ENCODE measurements around the gene TIMM10B.

TIMM10B gene

DNA sequence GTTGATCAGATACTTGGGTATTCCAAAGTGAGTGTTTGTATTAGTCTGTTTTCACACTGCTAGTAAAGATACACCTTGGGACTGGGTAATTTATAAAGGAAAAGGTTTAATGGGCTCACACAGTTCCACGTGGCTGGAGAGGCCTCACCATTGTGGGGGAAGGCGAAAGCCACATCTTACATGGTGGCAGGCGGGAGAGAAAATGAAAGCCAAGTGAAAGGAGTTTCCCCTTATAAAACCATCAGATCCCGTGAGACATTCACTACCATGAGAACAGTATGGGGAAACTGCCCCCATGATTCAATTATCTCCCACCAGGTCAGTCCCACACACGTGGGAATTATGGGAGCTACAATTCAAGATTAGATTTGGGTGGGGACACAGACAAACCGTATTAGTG, 7.0 kb downstream of the TIMM10B start:
- Histone ChIP-seq H3K4me1 (ENCODE audit: insufficient read depth, insufficient read length) (no peaks in the 10 kb centered on the region), H3K27me3 (ENCODE audit: insufficient read depth, insufficient read length) (no peaks in the 10 kb centered on the region), H3K9me3 (ENCODE audit: insufficient read depth, low read length) (no peaks in the 10 kb centered on the region), H3K4me3 (ENCODE audit: insufficient read length, low read depth) (no peak overlapping the region), H3K36me3 (ENCODE audit: insufficient read depth, insufficient read length, low read length) (peaks cover 63% of the 10 kb centered on the region), H3K9ac (ENCODE audit: insufficient read length, low read depth) (no peak overlapping the region)
- DNase-seq (ENCODE audit: low read depth, low spot score): no peak
- no peak for TF ChIP-seq ZNF274 (IDR thresholded peaks at IDR 0.05; ENCODE audit: low read depth, low read length)
- TF ChIP-seq YY1 (IDR thresholded peaks at IDR 0.05; ENCODE audit: insufficient read depth, insufficient read length): no peak
- no peak for TF ChIP-seq SUZ12 (IDR thresholded peaks at IDR 0.05; ENCODE audit: extremely low read depth, insufficient read depth, insufficient read length)

DNA sequence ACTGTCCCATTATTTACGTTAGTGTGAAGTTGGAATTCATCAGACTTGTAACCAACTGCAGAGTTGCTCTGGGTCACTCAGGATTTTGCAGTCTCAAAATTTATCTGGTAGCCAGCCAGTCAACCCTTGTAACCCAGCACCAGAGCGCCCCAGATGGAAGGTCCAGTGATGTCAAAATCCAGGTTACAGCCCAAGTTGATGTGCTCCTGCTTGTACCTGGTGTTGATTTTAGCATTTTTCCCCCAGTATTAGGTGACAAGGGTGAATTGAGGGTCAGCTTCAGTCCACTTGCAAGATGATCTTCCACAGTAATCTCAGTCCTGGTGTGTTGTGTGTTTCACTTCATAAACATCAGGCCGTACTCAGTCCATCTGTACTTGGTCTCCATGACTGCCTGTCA, 7.5 kb downstream of the TIMM10B start:
- H3K9me3 ChIP-seq (ENCODE audit: insufficient read depth, low read length): no peaks in the 10 kb centered on the region
- no peaks in the 10 kb centered on the region for H3K4me1 ChIP-seq (ENCODE audit: insufficient read depth, insufficient read length)
- H3K9ac ChIP-seq (ENCODE audit: insufficient read length, low read depth): no peak overlapping the region
- no peak for DNase-seq (ENCODE audit: low read depth, low spot score)
- TF ChIP-seq SUZ12 (IDR thresholded peaks at IDR 0.05; ENCODE audit: extremely low read depth, insufficient read depth, insufficient read length) (no peak), YY1 (IDR thresholded peaks at IDR 0.05; ENCODE audit: insufficient read depth, insufficient read length) (no peak), ZNF274 (IDR thresholded peaks at IDR 0.05; ENCODE audit: low read depth, low read length) (no peak)
- H3K36me3 ChIP-seq (ENCODE audit: insufficient read depth, insufficient read length, low read length): peaks cover 62% of the 10 kb centered on the region
- H3K4me3 ChIP-seq (ENCODE audit: insufficient read length, low read depth): no peak overlapping the region
- H3K27me3 ChIP-seq (ENCODE audit: insufficient read depth, insufficient read length): no peaks in the 10 kb centered on the region

DNA sequence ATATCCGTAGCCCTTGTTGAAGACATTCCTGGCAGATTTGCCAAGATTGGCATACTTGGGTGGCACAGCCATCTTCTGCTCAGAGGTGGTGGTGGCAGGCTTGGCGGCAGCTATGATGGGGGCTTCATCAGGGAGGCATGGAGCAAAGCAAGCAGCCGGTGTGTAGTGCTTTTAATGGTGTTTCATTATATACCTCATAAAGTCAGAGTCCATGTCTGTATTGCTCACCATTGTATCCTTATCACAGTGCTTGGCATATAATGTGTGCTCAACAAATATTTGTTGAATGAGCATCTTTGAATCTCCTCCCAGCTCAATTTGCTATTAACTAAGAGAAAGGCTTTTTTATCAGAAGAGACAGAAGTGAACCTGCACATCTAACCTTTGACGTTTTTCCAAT, 8.0 kb downstream of the TIMM10B start:
- Histone ChIP-seq H3K36me3 (ENCODE audit: insufficient read depth, insufficient read length, low read length) (peaks cover 63% of the 10 kb centered on the region), H3K4me1 (ENCODE audit: insufficient read depth, insufficient read length) (no peaks in the 10 kb centered on the region), H3K9ac (ENCODE audit: insufficient read length, low read depth) (no peak overlapping the region), H3K9me3 (ENCODE audit: insufficient read depth, low read length) (no peaks in the 10 kb centered on the region), H3K4me3 (ENCODE audit: insufficient read length, low read depth) (no peak overlapping the region), H3K27me3 (ENCODE audit: insufficient read depth, insufficient read length) (no peaks in the 10 kb centered on the region)
- no peak for DNase-seq (ENCODE audit: low read depth, low spot score)
- TF ChIP-seq SUZ12 (IDR thresholded peaks at IDR 0.05; ENCODE audit: extremely low read depth, insufficient read depth, insufficient read length) (no peak), ZNF274 (IDR thresholded peaks at IDR 0.05; ENCODE audit: low read depth, low read length) (no peak), YY1 (IDR thresholded peaks at IDR 0.05; ENCODE audit: insufficient read depth, insufficient read length) (no peak)

DNA sequence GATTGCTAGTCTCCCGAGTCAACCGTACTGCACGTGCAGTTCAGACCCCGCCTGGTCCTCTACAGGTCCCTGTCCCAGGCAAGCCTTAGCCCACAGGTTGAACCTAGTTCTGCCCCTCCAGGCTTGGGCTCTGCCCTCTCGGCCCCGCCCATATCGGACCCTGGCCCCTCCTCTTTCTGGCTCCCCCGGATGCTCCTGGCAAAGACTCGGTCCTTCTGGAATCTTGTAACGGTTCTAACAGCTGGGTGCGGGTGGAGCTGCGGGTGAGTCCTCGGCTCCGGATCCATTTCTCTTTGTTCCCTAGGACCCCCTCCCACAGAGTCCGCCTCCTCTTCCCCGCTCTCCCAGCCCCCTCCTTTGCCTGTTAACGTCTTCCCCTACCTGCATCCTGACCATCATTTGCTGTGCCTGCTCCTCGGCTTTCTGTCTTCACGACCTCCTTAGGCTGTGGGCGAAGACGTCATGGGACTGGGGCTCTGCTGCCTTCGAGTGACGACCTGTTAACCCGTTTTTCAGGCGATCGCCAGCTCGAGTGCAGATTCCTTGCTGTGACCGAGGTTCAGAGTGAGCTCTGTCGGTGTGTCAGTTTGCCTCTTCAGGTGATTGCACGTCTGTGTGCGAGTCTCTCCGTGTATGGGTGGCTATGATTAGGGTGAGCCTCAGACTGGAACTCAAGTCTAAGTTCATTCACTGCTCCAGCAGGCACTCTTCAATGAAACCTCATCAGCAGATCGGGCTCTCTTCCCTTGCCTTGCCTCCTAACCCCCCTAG, 16.0 kb downstream of the TIMM10B start, which contains the start of gene DNHD1:
TSS of gene DNHD1 (plus strand) at position 212 of the 771 bp plus-strand sequence. CDS start 936 bp downstream, outside the sequence.
- peaks cover 56% of the 10 kb centered on the region for H3K36me3 ChIP-seq (ENCODE audit: insufficient read depth, insufficient read length, low read length)
- H3K4me1 ChIP-seq (ENCODE audit: insufficient read depth, insufficient read length): no peaks in the 10 kb centered on the region
- H3K27me3 ChIP-seq (ENCODE audit: insufficient read depth, insufficient read length): no peaks in the 10 kb centered on the region
- no peak for DNase-seq (ENCODE audit: low read depth, low spot score)
- TF ChIP-seq SUZ12 (IDR thresholded peaks at IDR 0.05; ENCODE audit: extremely low read depth, insufficient read depth, insufficient read length) (no peak), ZNF274 (IDR thresholded peaks at IDR 0.05; ENCODE audit: low read depth, low read length) (no peak), YY1 (IDR thresholded peaks at IDR 0.05; ENCODE audit: insufficient read depth, insufficient read length) (no peak)
- H3K4me3 ChIP-seq (ENCODE audit: insufficient read length, low read depth): no peak within 1 kb of the TSS
- H3K9me3 ChIP-seq (ENCODE audit: insufficient read depth, low read length): no peaks in the 10 kb centered on the region
- no peak within 1 kb of the TSS for H3K9ac ChIP-seq (ENCODE audit: insufficient read length, low read depth)

DNA sequence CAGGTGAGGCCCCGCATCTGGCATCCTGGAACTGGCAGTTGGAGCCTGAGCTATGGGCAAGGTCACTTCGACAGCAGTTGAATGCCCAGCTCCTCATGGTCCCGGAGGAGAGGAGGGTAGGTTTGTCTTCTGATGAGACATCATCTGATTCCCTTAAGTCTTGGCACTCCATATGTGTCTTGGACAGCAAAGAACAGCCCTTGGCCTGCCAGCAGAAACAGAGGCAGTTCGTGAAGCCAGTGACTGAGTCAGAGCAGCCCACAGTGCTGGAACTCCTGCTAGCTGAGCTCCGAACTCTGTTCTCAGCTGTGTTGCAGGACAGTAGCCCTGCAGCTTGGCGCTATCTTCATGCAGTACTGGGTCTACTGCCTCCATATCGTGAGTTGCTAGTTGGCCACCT, 16.8 kb downstream of the TIMM10B start:
- no peaks in the 10 kb centered on the region for H3K27me3 ChIP-seq (ENCODE audit: insufficient read depth, insufficient read length)
- peaks cover 59% of the 10 kb centered on the region for H3K36me3 ChIP-seq (ENCODE audit: insufficient read depth, insufficient read length, low read length)
- TF ChIP-seq SUZ12 (IDR thresholded peaks at IDR 0.05; ENCODE audit: extremely low read depth, insufficient read depth, insufficient read length) (no peak), YY1 (IDR thresholded peaks at IDR 0.05; ENCODE audit: insufficient read depth, insufficient read length) (no peak), ZNF274 (IDR thresholded peaks at IDR 0.05; ENCODE audit: low read depth, low read length) (no peak)
- no peaks in the 10 kb centered on the region for H3K9me3 ChIP-seq (ENCODE audit: insufficient read depth, low read length)
- no peak for DNase-seq (ENCODE audit: low read depth, low spot score)
- H3K4me3 ChIP-seq (ENCODE audit: insufficient read length, low read depth): no peak overlapping the region
- no peak overlapping the region for H3K9ac ChIP-seq (ENCODE audit: insufficient read length, low read depth)
- H3K4me1 ChIP-seq (ENCODE audit: insufficient read depth, insufficient read length): no peaks in the 10 kb centered on the region

DNA sequence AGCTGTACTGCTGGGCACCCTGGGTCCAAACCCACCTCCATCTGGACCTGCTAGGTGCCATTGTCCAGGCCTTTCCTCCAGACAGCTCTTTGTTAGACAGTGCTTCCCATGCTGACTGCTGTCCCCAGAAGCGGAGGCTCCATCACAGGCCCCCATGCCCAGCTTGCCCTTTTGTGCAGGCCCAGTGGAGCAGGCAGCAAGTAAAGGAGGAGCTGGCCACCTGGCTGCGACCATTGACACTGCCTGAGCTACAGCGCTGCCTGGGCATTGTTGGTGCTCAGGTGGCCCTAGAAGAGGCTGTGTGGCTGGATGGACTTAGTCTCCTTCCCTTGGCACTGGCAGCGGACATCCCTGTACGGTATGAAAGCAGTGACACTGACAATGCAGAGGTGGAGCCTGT, 17.2 kb downstream of the TIMM10B start:
- TF ChIP-seq ZNF274 (IDR thresholded peaks at IDR 0.05; ENCODE audit: low read depth, low read length) (no peak), YY1 (IDR thresholded peaks at IDR 0.05; ENCODE audit: insufficient read depth, insufficient read length) (no peak), SUZ12 (IDR thresholded peaks at IDR 0.05; ENCODE audit: extremely low read depth, insufficient read depth, insufficient read length) (no peak)
- no peak overlapping the region for H3K9ac ChIP-seq (ENCODE audit: insufficient read length, low read depth)
- no peaks in the 10 kb centered on the region for H3K27me3 ChIP-seq (ENCODE audit: insufficient read depth, insufficient read length)
- no peak overlapping the region for H3K4me3 ChIP-seq (ENCODE audit: insufficient read length, low read depth)
- no peak for DNase-seq (ENCODE audit: low read depth, low spot score)
- H3K36me3 ChIP-seq (ENCODE audit: insufficient read depth, insufficient read length, low read length): peaks cover 59% of the 10 kb centered on the region
- no peaks in the 10 kb centered on the region for H3K4me1 ChIP-seq (ENCODE audit: insufficient read depth, insufficient read length)
- H3K9me3 ChIP-seq (ENCODE audit: insufficient read depth, low read length): no peaks in the 10 kb centered on the region

DNA sequence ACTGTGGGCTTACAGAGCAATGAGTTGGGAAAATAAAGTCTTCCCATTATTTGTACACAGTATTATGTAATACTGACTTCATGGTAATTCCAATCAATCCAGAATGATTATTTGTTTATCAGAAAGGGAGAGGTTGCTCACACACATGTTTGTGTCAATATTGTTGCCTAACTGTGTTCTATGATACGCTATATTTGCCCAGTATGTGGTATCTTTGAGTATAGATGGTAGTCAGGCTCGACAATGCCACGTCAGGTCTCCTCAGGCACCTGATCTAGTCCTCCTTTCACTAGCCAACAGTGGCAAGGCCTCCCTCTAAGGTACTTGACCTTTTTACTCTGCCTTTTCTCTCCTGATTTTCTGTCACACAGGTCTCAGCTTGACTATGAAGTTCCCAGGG, 21.1 kb downstream of the TIMM10B start:
- no peaks in the 10 kb centered on the region for H3K27me3 ChIP-seq (ENCODE audit: insufficient read depth, insufficient read length)
- no peak overlapping the region for H3K9ac ChIP-seq (ENCODE audit: insufficient read length, low read depth)
- H3K36me3 ChIP-seq (ENCODE audit: insufficient read depth, insufficient read length, low read length): peaks cover 49% of the 10 kb centered on the region
- no peak for DNase-seq (ENCODE audit: low read depth, low spot score)
- TF ChIP-seq YY1 (IDR thresholded peaks at IDR 0.05; ENCODE audit: insufficient read depth, insufficient read length): no peak
- TF ChIP-seq SUZ12 (IDR thresholded peaks at IDR 0.05; ENCODE audit: extremely low read depth, insufficient read depth, insufficient read length): no peak
- TF ChIP-seq ZNF274 (IDR thresholded peaks at IDR 0.05; ENCODE audit: low read depth, low read length): no peak
- H3K4me3 ChIP-seq (ENCODE audit: insufficient read length, low read depth): no peak overlapping the region
- no peaks in the 10 kb centered on the region for H3K4me1 ChIP-seq (ENCODE audit: insufficient read depth, insufficient read length)
- H3K9me3 ChIP-seq (ENCODE audit: insufficient read depth, low read length): no peaks in the 10 kb centered on the region

Data from NT2/D1 (cell line).